ENCODE results near the gene EXOSC10. TPM values are rescaled to one million over a fixed set of nuclear protein-coding genes. Genes with fewer than 3 reads are reported as not detected.

The EXOSC10 gene
- total and polyA plus RNA-seq, 2 donors from 2014 or later = 26.2 to 46.8 TPM

DNA sequence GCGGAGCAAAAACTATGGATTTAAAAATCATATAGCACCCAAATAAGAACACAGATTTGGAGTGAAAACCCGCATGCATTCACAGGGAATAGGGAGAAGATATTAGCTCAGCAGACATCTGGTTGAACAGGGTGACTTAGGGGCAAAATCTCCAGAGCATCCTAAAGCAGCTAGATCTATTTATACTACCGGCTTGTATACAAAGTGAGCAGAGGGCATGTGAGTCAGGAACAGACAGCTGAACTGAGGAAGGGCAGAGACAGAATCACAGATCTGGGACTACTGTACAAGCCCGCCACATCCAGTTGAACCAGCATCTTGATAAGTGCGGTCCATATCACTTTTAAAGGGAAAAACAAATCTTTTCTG, 35.2 kb upstream of the EXOSC10 start:
- Histone ChIP-seq H3K27ac (ENCODE audit: low read depth in 2 of 2, low read length in 2 of 2) (no peak overlapping the region), H3K4me1 (ENCODE audit: control insufficient read depth in 2 of 3, insufficient read depth in 2 of 3, low read depth in 1 of 3, low read length in 3 of 3) (peaks cover 0 to 4% (median 3%) of the 10 kb centered on the region in 3 donors), H3K9me3 (ENCODE audit: control insufficient read depth in 2 of 3, insufficient read depth in 1 of 3, low read length in 3 of 3) (no peaks in the 10 kb centered on the region), H3K27me3 (ENCODE audit: control insufficient read depth, insufficient read depth, low read length) (no peaks in the 10 kb centered on the region), H3K4me3 (ENCODE audit: low read length in 3 of 3) (no peak overlapping the region), H3K9ac (ENCODE audit: low read length in 3 of 3) (no peak overlapping the region), H3K36me3 (ENCODE audit: control insufficient read depth in 2 of 3, insufficient read depth in 3 of 3, low read length in 3 of 3) (peaks cover 9 to 33% (median 29%) of the 10 kb centered on the region in 3 donors)
- DNase-seq = no peak
- TF ChIP-seq, protein P1, sequence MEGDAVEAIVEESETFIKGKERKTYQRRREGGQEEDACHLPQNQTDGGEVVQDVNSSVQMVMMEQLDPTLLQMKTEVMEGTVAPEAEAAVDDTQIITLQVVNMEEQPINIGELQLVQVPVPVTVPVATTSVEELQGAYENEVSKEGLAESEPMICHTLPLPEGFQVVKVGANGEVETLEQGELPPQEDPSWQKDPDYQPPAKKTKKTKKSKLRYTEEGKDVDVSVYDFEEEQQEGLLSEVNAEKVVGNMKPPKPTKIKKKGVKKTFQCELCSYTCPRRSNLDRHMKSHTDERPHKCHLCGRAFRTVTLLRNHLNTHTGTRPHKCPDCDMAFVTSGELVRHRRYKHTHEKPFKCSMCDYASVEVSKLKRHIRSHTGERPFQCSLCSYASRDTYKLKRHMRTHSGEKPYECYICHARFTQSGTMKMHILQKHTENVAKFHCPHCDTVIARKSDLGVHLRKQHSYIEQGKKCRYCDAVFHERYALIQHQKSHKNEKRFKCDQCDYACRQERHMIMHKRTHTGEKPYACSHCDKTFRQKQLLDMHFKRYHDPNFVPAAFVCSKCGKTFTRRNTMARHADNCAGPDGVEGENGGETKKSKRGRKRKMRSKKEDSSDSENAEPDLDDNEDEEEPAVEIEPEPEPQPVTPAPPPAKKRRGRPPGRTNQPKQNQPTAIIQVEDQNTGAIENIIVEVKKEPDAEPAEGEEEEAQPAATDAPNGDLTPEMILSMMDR (IDR thresholded peaks at IDR 0.05; ENCODE audit: borderline replicate concordance, extremely low read depth, insufficient read depth) = no peak
- no peak for FAIRE-seq
- intact Hi-C loops (cut with DNase I) = no loop called here

DNA sequence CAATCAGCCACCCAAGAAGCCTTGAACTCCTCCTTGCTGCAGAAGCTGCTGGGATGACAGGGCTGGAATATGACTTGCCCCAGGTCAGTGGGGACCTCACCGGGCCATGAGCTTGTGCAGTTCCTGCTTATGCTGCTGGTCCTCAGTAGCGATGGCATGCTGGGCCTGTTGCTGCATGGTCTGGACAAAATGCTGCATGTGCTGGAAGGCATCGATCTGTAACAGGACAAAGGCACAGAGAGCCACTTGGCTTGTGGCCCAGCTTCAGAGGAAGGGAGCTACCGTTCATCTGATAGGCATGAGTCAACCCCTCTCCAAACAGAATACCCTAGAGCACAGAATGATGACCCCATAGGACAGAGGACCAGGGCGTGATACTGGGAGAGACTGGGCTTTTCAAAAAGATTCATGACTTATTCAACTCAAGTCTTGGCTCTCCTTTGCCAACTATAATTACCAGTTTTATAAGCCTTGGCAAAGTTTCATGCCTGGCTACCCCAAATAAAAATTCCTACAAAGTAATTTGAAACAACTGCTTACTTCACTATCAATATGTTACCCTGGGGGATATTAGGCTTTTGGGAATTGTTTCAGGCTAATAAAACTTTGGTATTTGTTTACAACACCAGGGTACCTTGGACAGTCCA, 34.7 kb upstream of the EXOSC10 start:
- H3K9ac ChIP-seq (ENCODE audit: low read length in 3 of 3) = no peak overlapping the region
- H3K9me3 ChIP-seq (ENCODE audit: control insufficient read depth in 2 of 3, insufficient read depth in 1 of 3, low read length in 3 of 3) = no peaks in the 10 kb centered on the region
- intact Hi-C loops (cut with DNase I) = no loop called here
- no peak for FAIRE-seq
- TF ChIP-seq, protein P1 (IDR thresholded peaks at IDR 0.05; ENCODE audit: borderline replicate concordance, extremely low read depth, insufficient read depth) = no peak
- no peaks in the 10 kb centered on the region for H3K27me3 ChIP-seq (ENCODE audit: control insufficient read depth, insufficient read depth, low read length)
- H3K27ac ChIP-seq (ENCODE audit: low read depth in 2 of 2, low read length in 2 of 2) = no peak overlapping the region
- H3K36me3 ChIP-seq (ENCODE audit: control insufficient read depth in 2 of 3, insufficient read depth in 3 of 3, low read length in 3 of 3) = peaks cover 14 to 36% (median 34%) of the 10 kb centered on the region in 3 donors
- peak in 1 of 5 donors; percentile 44 for DNase-seq
- H3K4me1 ChIP-seq (ENCODE audit: control insufficient read depth in 2 of 3, insufficient read depth in 2 of 3, low read depth in 1 of 3, low read length in 3 of 3) = peaks cover 0 to 4% (median 3%) of the 10 kb centered on the region in 3 donors
- no peak overlapping the region for H3K4me3 ChIP-seq (ENCODE audit: low read length in 3 of 3)

GRCh38 chr1:11132563-11133293, 33.1 kb upstream of the EXOSC10 start:
- H3K4me1 ChIP-seq (ENCODE audit: control insufficient read depth in 2 of 3, insufficient read depth in 2 of 3, low read depth in 1 of 3, low read length in 3 of 3) = peaks cover 0 to 4% (median 3%) of the 10 kb centered on the region in 3 donors
- intact Hi-C loops (cut with DNase I) = no loop called here
- no peaks in the 10 kb centered on the region for H3K9me3 ChIP-seq (ENCODE audit: control insufficient read depth in 2 of 3, insufficient read depth in 1 of 3, low read length in 3 of 3)
- FAIRE-seq (no peak), DNase-seq (no peak)
- peaks cover 18 to 41% (median 40%) of the 10 kb centered on the region in 3 donors for H3K36me3 ChIP-seq (ENCODE audit: control insufficient read depth in 2 of 3, insufficient read depth in 3 of 3, low read length in 3 of 3)
- no peak overlapping the region for H3K9ac ChIP-seq (ENCODE audit: low read length in 3 of 3)
- no peak overlapping the region for H3K27ac ChIP-seq (ENCODE audit: low read depth in 2 of 2, low read length in 2 of 2)
- TF ChIP-seq, protein P1 (IDR thresholded peaks at IDR 0.05; ENCODE audit: borderline replicate concordance, extremely low read depth, insufficient read depth) = no peak
- H3K27me3 ChIP-seq (ENCODE audit: control insufficient read depth, insufficient read depth, low read length) = no peaks in the 10 kb centered on the region
- no peak overlapping the region for H3K4me3 ChIP-seq (ENCODE audit: low read length in 3 of 3)

Data from kidney (tissue), 14 donors.